Effector memory CD4-positive, alpha-beta T cell (primary cell): ENCODE measurements around the gene CENPP.

Experiments
- DNase-seq, 3 donors: peaks; one replicate each; pipeline ENCODE4 v3.0.0-alpha.2; 2020
- H3K27ac ChIP-seq: 2 replicates; pipeline ENCODE4 v1.7.0; 2013; ENCODE audit warnings: mild to moderate bottlenecking, low read length, moderate library complexity; ENCODE audit not compliant: insufficient read depth, poor library complexity, severe bottlenecking
- H3K27me3 ChIP-seq: replicated peaks from 2 replicates; pipeline ENCODE4 v1.7.0; 2013; ENCODE audit warnings: mild to moderate bottlenecking, low read length; ENCODE audit not compliant: insufficient read depth, control insufficient read depth, poor library complexity, severe bottlenecking
- H3K36me3 ChIP-seq: 2 replicates; pipeline ENCODE4 v1.7.0; 2013; ENCODE audit warnings: mild to moderate bottlenecking, low read length, moderate library complexity; ENCODE audit not compliant: control insufficient read depth, insufficient read depth
- H3K4me1 ChIP-seq: 2 replicates; pipeline ENCODE4 v1.7.0; 2013; ENCODE audit warnings: low read length, mild to moderate bottlenecking; ENCODE audit not compliant: control insufficient read depth, insufficient read depth, poor library complexity, severe bottlenecking
- H3K4me3 ChIP-seq: 2 replicates; pipeline ENCODE4 v1.7.0; 2013; ENCODE audit warnings: low read length, low read depth, mild to moderate bottlenecking; ENCODE audit not compliant: insufficient read depth, poor library complexity, severe bottlenecking
- H3K9me3 ChIP-seq: 2 replicates; pipeline ENCODE4 v1.7.0; 2013; ENCODE audit warnings: mild to moderate bottlenecking, low read length, moderate library complexity; ENCODE audit not compliant: control insufficient read depth

CENPP gene

DNA sequence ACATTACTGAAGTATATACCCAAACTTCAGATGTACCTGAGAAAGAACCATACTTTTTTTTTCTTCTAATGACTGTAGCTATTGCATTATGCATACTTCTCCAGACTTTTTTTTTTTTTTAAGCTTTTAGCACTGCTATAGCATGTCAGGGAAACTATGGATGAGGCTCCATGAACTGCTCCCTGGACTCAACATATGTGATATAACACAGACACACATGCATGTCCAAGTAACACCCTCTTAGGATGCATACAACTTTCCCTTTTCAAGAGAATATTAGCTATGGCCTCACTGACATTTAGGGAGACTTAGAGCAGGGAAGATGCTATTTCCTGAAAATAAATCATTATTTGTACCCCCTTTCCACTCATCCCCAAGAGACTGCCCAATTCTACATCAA is 157.1 kb downstream of the CENPP start:
- no peak for DNase-seq
- no peaks in the 10 kb centered on the region for H3K27me3 ChIP-seq
- no peak overlapping the region for H3K4me3 ChIP-seq
- no peaks in the 10 kb centered on the region for H3K9me3 ChIP-seq
- H3K27ac ChIP-seq, result no peak overlapping the region
- no peaks in the 10 kb centered on the region for H3K36me3 ChIP-seq
- no peaks in the 10 kb centered on the region for H3K4me1 ChIP-seq

DNA sequence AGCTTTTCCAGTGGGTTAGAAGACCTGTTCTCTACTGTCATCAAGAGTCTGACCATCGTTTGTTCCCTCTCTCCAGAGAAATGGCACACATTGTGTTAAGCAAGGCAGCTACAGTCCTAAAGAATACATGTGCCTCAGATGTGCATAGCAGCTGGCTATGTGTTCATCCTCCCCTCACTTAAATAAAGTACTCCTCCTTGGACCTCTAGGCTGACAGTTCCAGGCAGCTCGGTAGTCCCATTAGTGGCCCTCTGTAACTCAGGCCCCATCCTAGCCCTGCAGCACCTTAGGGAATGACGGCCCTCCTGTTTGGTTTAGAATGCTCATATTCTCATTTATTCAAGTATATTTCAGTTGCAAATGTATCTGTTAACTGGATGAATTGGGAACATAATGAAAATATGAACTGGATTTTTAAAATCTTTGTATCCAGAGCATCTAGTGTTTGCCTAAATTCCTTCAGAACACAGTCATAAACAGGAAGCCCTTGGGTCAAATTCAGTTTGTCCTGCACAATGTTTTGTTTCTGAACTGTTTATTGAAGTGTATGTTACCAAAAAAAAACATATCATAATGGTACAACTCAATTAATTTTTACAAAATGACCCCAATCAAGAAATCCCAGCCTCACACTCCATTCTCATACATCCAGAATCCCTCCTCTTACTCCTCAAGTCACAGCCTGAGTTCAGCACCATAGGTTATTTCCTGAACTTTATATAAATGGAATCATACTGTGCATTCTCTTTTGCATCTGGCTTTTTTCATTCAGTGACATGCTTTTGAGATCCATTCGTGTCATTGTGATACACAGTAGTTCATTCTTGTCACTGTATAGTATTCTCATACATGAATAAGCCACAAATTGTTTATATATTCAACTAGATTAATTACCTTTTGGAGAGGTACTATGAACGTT is 158.1 kb downstream of the CENPP start:
- Histone ChIP-seq H3K27ac (no peak overlapping the region), H3K27me3 (no peaks in the 10 kb centered on the region), H3K36me3 (no peaks in the 10 kb centered on the region), H3K4me1 (no peaks in the 10 kb centered on the region), H3K4me3 (no peak overlapping the region), H3K9me3 (no peaks in the 10 kb centered on the region)
- DNase-seq, result no peak

DNA sequence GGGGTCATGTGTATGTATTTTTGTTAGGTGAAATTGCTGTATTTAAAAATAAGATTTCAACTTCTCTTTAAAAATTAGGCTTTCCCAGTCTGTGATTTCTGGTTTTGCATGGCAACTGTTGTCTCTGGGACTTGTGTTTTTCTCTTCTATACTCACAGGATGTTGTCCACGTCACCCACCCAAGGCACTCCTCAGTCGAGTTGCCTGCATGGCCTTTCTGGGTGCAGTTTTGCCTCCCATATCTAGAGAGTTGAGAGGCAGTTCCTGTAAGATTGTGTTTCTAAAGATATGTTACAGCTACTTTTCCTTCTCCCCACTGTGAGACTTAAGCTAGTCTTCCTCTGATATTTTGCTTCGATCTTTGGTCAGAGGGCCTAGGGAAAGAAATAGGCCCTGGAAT is 158.8 kb downstream of the CENPP start:
- H3K27ac ChIP-seq, result no peak overlapping the region
- H3K4me1 ChIP-seq, result no peaks in the 10 kb centered on the region
- no peaks in the 10 kb centered on the region for H3K36me3 ChIP-seq
- DNase-seq, result no peak
- no peak overlapping the region for H3K4me3 ChIP-seq
- H3K9me3 ChIP-seq, result no peaks in the 10 kb centered on the region
- H3K27me3 ChIP-seq, result no peaks in the 10 kb centered on the region

DNA sequence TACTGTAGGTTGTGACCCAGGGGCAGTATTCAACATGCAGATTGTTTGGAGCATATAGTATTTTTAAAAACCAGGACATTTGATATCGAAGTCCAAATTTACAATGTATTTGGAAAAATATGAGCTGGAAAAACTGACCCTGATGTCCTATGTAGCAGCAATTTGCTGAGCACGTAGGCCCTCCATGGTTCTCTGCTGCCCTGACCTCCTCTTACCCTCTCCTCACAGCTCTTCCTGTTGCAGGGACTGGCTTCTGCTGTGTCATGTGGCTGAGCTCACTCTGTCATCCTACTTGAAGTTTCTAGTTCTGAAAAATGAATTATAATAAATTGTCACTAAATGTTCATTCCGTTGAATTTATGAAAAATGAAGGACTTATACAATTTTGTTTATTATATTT is 160.6 kb downstream of the CENPP start:
- Histone ChIP-seq H3K27me3 (no peaks in the 10 kb centered on the region), H3K9me3 (no peaks in the 10 kb centered on the region), H3K4me3 (no peak overlapping the region), H3K4me1 (no peaks in the 10 kb centered on the region), H3K36me3 (no peaks in the 10 kb centered on the region), H3K27ac (no peak overlapping the region)
- DNase-seq, result no peak

DNA sequence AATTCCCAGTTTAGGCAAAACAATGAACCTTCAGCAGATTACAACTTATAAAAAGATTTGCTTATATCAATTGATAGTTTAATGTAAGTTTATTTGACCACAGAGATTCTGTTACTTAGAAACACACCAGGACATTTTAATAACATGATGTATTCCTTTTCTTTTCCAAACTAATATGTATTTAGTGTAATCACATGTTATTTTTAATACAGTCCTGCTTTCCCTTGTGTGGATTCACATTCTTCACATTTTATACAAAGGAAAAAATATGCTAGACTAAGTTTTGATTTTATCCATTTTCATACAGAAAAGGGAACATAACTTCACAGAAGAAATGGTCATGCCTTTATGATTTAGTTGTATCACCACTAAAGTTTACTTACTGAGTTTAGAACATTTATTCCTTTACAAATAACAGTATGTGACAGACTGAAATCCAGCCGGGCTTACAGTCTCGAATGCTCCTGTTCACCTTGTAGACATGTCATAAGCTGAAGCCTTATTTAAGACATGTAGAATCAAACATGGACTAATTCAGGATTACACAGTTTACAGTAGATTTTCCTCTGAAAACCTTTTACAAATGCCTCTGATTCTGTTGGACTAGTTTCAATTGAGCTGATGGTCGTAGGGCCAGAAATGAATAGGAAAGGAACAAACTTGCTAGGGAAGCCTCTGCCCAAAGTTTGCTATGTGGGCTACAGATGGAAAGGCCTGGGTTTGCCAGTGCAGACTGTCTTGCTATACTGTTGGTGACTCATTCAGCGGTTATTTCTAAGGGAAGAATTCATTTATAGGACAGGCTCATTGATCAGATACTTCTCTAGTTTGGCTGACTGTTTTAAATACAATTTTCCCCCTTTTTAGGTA is 163.2 kb downstream of the CENPP start:
- no peak overlapping the region for H3K4me3 ChIP-seq
- no peak overlapping the region for H3K27ac ChIP-seq
- DNase-seq, result no peak
- H3K4me1 ChIP-seq, result no peaks in the 10 kb centered on the region
- no peaks in the 10 kb centered on the region for H3K27me3 ChIP-seq
- no peaks in the 10 kb centered on the region for H3K9me3 ChIP-seq
- H3K36me3 ChIP-seq, result no peaks in the 10 kb centered on the region

DNA sequence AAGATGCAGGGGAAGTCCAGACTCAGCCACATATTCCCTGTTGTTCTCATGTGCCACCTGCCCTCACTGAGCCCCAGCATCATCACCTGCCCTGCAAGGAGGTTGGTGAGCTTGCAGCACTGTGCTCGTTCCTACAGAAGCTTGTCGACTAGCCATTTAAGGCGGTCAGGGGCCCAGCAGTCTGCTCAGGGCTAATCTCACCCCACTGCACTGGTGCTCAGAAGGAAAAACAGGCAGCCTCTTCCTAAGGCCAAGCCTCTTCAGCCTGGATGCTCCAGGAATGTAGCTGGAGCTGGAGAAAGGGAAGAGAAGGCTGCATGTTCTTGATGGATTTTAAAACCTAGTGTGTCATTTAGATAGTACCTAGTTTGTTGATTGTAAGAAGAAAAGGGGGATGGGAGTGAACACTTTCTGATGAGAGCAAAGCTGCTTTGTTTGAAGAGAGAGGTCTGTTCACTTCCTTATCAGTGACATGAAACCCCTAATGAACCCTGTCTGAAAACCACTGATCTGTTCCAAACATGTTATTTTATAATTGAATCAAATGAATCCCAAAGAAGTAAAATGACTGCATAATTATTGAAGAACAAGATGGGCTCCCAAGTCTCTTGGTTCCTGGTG is 167.1 kb downstream of the CENPP start:
- Histone ChIP-seq H3K4me1 (no peaks in the 10 kb centered on the region), H3K9me3 (no peaks in the 10 kb centered on the region), H3K36me3 (no peaks in the 10 kb centered on the region), H3K27ac (no peak overlapping the region), H3K27me3 (no peaks in the 10 kb centered on the region), H3K4me3 (no peak overlapping the region)
- no peak for DNase-seq

DNA sequence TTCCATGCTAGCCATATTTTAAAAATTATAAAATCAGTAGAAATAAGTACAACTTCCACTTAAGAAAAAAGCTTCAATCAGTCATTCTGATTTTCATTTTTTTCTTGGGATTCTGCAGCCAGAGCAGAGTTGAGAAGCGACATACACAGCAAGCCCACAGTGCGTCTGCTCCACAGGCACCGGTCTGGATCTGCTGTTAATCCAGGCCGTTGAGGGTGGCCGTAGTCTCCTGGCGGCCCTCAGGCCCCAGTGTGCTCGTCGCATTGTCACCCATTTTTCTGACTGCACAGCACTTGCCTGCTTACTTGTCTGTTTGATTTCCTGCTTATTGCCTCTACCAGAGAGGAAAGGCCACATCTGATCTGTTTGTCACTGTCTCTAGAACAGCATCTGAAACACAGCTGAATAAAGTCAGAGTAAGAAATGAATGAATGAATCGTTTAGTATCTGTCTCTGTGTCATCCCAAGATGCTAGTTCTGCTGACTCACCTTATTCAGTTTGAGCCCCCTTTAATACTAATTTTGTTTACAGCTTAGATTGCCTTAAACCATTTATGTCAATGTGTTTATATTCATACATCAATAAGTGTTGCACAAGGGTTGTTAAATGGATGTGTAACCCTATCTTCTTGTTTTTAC is 168.1 kb downstream of the CENPP start:
- no peak overlapping the region for H3K4me3 ChIP-seq
- no peaks in the 10 kb centered on the region for H3K27me3 ChIP-seq
- no peak for DNase-seq
- no peaks in the 10 kb centered on the region for H3K9me3 ChIP-seq
- no peak overlapping the region for H3K27ac ChIP-seq
- H3K36me3 ChIP-seq, result no peaks in the 10 kb centered on the region
- no peaks in the 10 kb centered on the region for H3K4me1 ChIP-seq

DNA sequence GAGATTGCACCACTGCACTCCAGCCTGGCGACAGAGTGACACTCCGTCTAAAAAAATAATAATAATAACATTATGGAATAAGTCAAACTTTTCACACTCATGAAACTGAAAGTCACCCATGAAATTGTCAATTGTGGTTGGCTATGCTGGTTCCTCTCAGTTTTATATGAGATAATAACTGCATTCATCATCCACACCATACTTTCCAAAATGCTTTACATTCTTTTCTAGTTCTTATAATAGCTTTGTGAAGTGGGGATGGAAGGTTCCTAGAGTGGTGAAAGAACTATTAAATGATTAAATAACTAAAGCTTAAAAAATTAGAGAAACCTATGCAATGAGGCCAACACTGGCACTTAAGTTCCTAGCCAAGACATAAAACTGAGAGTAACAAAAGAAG is 169.1 kb downstream of the CENPP start:
- H3K4me1 ChIP-seq, result no peaks in the 10 kb centered on the region
- no peak overlapping the region for H3K4me3 ChIP-seq
- H3K36me3 ChIP-seq, result no peaks in the 10 kb centered on the region
- no peaks in the 10 kb centered on the region for H3K9me3 ChIP-seq
- DNase-seq, result no peak
- H3K27ac ChIP-seq, result no peak overlapping the region
- H3K27me3 ChIP-seq, result no peaks in the 10 kb centered on the region

DNA sequence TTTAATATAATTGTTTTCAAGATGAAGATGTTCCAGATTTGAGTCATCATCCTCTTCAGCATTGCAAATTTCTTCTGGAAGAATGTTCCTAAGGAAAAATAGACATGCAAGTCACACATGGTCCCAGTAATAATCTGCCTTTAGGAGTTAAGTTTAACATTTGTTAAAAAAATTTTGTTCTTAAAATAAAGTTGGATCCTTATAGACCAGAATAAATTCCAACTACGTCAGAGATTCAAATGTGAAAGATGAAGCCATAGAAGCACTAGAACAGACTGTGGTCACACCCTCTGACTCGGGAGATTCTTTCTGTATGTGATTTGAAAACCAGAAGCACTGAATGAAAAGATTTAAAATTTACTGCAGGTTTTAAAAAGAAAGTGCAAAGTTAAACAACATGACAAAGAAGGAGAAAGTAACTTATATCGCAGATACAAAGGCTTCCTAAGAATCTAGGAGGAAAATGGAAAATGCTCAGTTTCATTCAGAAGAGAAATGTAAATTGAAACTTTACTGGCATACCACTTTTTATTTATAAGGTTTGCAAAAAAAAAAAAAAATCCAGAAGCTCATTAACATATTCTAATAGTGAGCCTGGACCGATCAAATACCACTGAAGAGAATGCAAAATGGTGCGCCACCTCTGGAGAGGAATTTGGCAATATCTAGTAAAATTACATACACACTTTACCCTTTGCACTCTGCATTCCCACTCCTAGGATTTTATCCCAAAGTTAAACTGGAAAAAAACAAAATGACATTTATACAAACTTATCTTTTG is 170.8 kb downstream of the CENPP start:
- no peaks in the 10 kb centered on the region for H3K4me1 ChIP-seq
- H3K27ac ChIP-seq, result no peak overlapping the region
- no peaks in the 10 kb centered on the region for H3K36me3 ChIP-seq
- no peak overlapping the region for H3K4me3 ChIP-seq
- no peaks in the 10 kb centered on the region for H3K9me3 ChIP-seq
- H3K27me3 ChIP-seq, result no peaks in the 10 kb centered on the region
- no peak for DNase-seq
